Measurements from ENCODE around the gene SLCO4A1.

SLCO4A1 gene

DNA sequence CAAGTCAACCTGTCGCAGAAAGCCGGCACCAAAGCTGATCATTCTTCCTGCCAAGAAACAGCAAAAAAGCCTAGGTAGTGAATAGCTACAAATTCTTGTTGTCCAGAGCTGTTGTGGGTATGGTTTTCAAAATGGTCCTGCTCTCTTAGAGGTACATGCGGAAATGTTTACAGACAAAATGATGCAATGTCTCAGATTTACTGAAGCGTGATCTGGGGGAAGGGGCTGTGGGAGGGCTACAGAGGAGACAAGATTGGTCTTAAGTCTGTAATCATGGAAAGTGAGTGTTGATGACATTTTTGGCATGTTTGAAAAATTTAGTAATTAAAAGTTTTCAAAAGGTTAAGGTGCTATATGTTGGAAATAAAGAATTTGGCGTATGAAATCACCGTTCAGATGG lies 72.5 kb downstream of the SLCO4A1 start:
- Histone ChIP-seq H3K27me3 (ENCODE audit: control insufficient read depth, insufficient read depth, low read length) (peaks cover 8% of the 10 kb centered on the region), H3K4me1 (ENCODE audit: control insufficient read depth, insufficient read depth, low read length) (peaks cover 66% of the 10 kb centered on the region), H3K9ac (ENCODE audit: low read length) (no peak overlapping the region), H3K36me3 (ENCODE audit: control insufficient read depth, insufficient read depth, low read length) (no peaks in the 10 kb centered on the region), H3K27ac (ENCODE audit: low read depth, low read length) (peak overlapping the region; percentile 81), H3K4me3 (ENCODE audit: low read length) (no peak overlapping the region)

GRCh38 chr20:62715201-62715600 lies 72.9 kb downstream of the SLCO4A1 start:
- H3K27me3 ChIP-seq (ENCODE audit: control insufficient read depth, insufficient read depth, low read length) = peaks cover 7% of the 10 kb centered on the region
- H3K36me3 ChIP-seq (ENCODE audit: control insufficient read depth, insufficient read depth, low read length) = no peaks in the 10 kb centered on the region
- no peak overlapping the region for H3K9ac ChIP-seq (ENCODE audit: low read length)
- H3K4me1 ChIP-seq (ENCODE audit: control insufficient read depth, insufficient read depth, low read length) = peaks cover 63% of the 10 kb centered on the region
- H3K27ac ChIP-seq (ENCODE audit: low read depth, low read length) = peak overlapping the region; percentile 81
- H3K4me3 ChIP-seq (ENCODE audit: low read length) = no peak overlapping the region

DNA sequence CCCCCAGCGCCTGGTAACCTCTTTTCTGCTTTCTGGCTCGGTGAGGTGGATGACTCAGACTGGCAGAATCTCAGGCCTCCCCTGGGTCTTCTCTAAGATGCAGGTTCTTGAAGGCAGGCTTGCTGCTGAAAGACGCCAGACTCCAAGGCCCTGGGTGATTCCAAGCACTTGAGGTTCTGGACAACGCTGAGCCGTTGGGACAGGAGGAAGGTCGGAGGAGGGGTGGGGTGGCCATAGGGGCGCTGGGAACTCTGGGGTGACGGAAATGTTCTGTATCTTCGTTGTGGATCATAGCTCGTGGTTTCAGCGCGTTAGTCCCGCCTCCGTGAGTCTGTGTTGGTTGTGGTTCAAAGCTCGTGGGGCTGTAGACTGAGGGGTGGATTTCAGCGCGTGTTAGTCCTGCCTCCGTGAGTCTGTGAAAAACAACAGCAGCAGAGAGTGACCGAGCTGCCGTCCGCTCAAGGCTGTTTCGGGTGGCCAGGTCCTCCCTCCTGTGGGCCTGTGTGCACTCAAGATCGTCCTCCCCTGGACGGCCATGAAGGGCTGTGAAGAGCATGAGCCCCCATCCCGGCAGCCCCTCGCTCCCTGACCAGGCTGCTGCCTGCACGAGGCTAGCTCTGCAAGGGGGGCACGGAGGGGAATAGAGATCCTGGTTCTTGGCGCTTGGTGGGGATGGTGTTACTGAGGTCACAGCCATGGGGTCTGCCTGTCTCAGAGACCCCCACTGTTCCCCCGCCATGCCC lies 74.1 kb downstream of the SLCO4A1 start:
- peaks cover 2% of the 10 kb centered on the region for H3K27me3 ChIP-seq (ENCODE audit: control insufficient read depth, insufficient read depth, low read length)
- H3K4me1 ChIP-seq (ENCODE audit: control insufficient read depth, insufficient read depth, low read length) = peaks cover 58% of the 10 kb centered on the region
- H3K27ac ChIP-seq (ENCODE audit: low read depth, low read length) = peak overlapping the region; percentile 81
- H3K9ac ChIP-seq (ENCODE audit: low read length) = no peak overlapping the region
- H3K4me3 ChIP-seq (ENCODE audit: low read length) = no peak overlapping the region
- no peaks in the 10 kb centered on the region for H3K36me3 ChIP-seq (ENCODE audit: control insufficient read depth, insufficient read depth, low read length)

- Histone ChIP-seq H3K9ac (ENCODE audit: low read length) (no peak overlapping the region), H3K27ac (ENCODE audit: low read depth, low read length) (peak overlapping the region; percentile 81), H3K4me1 (ENCODE audit: control insufficient read depth, insufficient read depth, low read length) (peaks cover 57% of the 10 kb centered on the region), H3K4me3 (ENCODE audit: low read length) (no peak overlapping the region), H3K36me3 (ENCODE audit: control insufficient read depth, insufficient read depth, low read length) (no peaks in the 10 kb centered on the region), H3K27me3 (ENCODE audit: control insufficient read depth, insufficient read depth, low read length) (peaks cover 2% of the 10 kb centered on the region)
Observed at GRCh38 chr20:62716941-62717310, 74.6 kb downstream of the SLCO4A1 start.

DNA sequence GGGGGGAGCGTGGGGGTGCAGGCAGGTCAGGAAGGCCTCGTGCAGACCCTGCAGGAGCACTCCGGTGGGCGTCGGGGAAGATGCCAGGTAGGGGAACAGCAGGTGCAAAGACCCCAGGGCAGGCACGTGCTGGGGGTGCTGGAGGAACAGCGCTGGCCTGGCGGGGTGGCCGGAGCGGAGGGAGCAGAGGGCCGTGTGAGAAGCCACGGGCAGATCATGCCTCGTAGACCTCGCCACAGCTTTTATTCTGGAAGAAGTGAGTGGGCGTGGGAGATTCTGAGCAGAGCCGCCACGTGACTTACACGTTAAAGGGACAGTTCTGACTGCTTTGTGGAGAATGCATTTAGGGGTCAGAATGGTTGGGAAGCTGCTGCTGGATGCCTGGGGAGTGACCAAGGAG lies 75.6 kb downstream of the SLCO4A1 start:
- no peak overlapping the region for H3K9ac ChIP-seq (ENCODE audit: low read length)
- H3K4me3 ChIP-seq (ENCODE audit: low read length) = no peak overlapping the region
- H3K4me1 ChIP-seq (ENCODE audit: control insufficient read depth, insufficient read depth, low read length) = peaks cover 53% of the 10 kb centered on the region
- peak overlapping the region; percentile 81 for H3K27ac ChIP-seq (ENCODE audit: low read depth, low read length)
- peaks cover 2% of the 10 kb centered on the region for H3K27me3 ChIP-seq (ENCODE audit: control insufficient read depth, insufficient read depth, low read length)
- no peaks in the 10 kb centered on the region for H3K36me3 ChIP-seq (ENCODE audit: control insufficient read depth, insufficient read depth, low read length)

GRCh38 chr20:62718546-62718945 lies 76.2 kb downstream of the SLCO4A1 start:
- H3K9ac ChIP-seq (ENCODE audit: low read length) = no peak overlapping the region
- H3K36me3 ChIP-seq (ENCODE audit: control insufficient read depth, insufficient read depth, low read length) = no peaks in the 10 kb centered on the region
- H3K27me3 ChIP-seq (ENCODE audit: control insufficient read depth, insufficient read depth, low read length) = peaks cover 2% of the 10 kb centered on the region
- no peak overlapping the region for H3K4me3 ChIP-seq (ENCODE audit: low read length)
- peak overlapping the region; percentile 40 for H3K27ac ChIP-seq (ENCODE audit: low read depth, low read length)
- peaks cover 52% of the 10 kb centered on the region for H3K4me1 ChIP-seq (ENCODE audit: control insufficient read depth, insufficient read depth, low read length)

DNA sequence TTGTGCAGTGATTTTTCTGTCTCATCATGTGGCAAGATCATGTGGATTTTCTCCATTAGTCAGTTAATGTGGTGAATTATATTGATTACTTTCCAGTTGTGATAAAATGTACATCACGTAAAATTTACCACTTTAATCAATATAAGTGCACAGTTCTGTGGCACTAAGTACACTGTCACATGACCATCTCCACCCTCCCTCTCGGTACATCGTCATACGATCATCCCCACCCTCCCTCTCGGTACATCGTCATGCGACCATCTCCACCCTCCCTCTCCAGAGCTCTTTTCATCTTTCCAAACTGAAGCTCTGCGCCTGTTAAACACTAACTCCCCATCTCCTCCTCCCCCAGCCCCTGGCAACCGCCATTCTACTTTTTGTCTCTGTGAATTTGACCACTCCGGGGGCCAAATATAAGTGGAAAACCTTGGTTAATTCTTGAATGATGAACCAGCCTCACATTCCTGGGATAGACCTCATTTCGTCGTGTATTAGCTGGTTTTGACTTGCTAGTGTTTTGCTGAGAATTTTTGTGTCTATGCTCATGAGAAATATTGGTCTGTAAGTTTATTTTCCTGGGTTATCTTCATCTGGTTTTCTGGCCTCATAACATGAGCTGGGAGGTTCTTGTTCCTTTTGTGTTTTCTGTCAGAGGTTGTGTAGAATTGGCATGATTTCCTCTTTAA lies 77.1 kb downstream of the SLCO4A1 start:
- Histone ChIP-seq H3K4me3 (ENCODE audit: low read length) (no peak overlapping the region), H3K27ac (ENCODE audit: low read depth, low read length) (peak overlapping the region; percentile 27), H3K9ac (ENCODE audit: low read length) (no peak overlapping the region), H3K27me3 (ENCODE audit: control insufficient read depth, insufficient read depth, low read length) (peaks cover 2% of the 10 kb centered on the region), H3K36me3 (ENCODE audit: control insufficient read depth, insufficient read depth, low read length) (no peaks in the 10 kb centered on the region), H3K4me1 (ENCODE audit: control insufficient read depth, insufficient read depth, low read length) (peaks cover 54% of the 10 kb centered on the region)
